GM19023 (cell line): ENCODE results near the gene ECPAS.
"Not testable (repeated sequence)": the region's sequence is repeated elsewhere in the genome, so short reads cannot be mapped to it uniquely, and the experiment has no call there.

Source experiments
- ATAC-seq: cut with Tn5 transposase; IDR thresholded peaks from one replicate; pipeline ENCODE4 v1.9.1; 2021; ENCODE audit warnings: mild to moderate bottlenecking, moderate library complexity; ENCODE audit not compliant: unreplicated experiment

ECPAS gene

DNA sequence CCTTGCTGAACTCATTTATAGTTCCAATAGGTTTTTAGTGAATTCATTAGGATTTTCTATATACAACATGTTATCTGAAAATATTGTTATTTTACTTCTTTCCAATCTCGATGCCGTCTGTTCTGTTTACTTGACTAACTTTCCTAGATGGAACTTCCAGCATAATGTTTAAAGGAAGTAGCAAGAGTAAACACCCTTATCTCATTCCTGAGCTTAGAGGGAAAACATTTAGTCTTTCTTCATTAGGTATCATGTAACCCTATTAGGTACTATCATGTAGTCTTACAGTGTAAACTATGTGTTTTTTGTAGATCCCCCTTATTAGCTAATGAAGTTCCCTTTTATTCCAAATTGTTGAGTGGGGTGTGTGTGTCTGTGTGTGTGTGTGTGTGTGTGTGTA, 131.6 kb downstream of the ECPAS start:
- ATAC-seq: no peak

DNA sequence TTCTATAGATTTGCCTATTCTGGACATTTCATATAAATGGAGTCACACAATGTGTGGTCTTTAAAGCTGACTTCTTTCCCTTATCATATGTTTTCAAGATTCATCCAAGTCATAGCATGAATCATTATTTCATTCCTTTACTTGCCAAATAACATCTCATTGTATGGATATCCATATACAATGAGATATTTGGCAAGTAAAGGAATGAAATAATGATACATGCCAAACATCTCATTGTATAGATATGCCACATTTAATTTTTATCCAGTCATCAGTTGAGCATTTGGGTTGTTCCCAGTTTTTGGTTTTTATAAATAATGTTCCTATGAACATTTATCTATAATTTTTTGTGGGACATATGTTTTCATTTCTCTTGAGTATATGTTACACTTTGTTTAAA, 133.6 kb downstream of the ECPAS start:
- no peak for ATAC-seq

DNA sequence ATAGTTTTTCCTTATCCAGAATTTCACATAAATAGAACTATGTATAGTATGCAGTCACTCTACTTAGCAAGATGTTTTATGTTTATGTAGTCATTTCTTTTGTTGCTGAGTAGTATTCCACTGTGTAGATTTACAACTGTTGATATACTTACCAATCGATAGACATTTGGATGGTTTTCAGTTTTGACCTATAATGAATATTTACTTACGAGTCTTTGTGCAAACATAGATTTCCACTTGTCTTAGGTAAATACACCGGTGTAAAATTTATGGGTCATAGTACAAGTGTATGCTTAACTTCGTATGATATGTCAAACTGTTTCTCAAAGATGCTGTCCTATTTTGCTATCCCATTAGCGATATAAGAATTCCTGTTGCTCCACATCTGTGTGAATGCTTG, 134.4 kb downstream of the ECPAS start:
- no peak for ATAC-seq

DNA sequence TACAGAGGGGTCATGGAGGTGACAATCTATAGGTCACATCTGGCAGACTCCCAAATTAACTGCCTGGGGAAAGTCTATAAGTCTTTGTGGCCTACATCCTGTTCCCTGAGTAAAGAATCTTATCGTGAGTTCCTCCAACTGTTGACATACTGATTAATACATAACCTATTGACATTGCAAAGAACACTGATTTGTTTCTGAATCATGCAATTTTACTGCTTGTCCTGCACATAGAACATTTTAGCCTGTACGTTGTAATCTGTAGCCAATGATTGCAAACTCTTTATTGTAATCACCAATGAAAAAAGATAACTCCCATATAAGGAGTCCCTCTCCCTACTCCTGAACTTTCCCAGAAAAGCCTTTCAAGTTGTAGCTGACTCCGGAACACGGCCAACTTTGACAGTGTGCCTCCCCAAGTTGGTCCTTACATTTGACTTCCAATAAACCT, 135.3 kb downstream of the ECPAS start:
- no peak for ATAC-seq

DNA sequence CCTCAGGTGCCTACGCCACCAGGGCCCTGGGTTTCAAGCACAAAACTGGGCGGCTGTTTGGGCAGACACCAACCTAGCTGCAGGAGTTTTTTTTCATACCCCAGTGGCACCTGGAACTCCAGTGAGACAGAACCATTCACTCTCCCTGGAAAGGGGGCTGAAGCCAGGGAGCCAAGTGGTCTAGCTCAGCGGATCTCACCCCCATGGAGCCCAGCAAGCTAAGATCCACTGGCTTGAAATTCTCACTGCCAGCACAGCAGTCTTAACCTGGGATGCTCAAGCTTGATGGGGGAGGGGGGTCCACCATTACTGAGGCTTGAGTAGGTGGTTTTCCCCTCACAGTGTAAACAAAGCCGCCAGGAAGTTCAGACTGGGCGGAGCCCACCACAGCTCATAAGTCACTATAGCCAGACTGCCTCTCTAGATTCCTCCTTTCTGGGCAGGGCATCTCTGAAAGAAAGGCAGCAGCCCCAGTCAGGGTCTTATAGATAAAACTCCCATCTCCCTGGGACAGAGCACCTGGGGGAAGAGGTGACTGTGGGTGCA, 149.8 kb downstream of the ECPAS start:
- not testable (repeated sequence) for ATAC-seq

DNA sequence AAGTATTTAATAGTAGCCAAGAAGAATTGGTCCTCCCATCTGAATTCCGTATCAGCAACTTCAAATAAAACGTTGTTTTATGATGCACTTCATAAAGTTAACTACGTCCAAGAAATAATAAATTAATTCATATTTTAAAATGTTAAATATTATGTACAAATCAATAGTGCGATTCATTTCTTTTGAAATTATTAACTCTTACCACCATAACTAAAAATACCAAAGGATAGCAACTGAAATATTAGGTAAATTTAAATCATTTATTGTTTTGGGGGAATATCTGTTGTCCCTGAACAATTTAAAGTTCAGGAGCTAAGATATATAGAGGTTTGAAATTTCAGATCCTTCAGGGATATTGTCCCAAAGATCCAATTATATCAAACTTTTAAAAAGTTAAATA, 154.1 kb downstream of the ECPAS start, which contains the start of gene OR2K2:
TSS of gene OR2K2 (minus strand) at position 101 of the 400 bp plus-strand sequence. CDS start 1,791 bp downstream, outside the sequence.
- no peak for ATAC-seq

DNA sequence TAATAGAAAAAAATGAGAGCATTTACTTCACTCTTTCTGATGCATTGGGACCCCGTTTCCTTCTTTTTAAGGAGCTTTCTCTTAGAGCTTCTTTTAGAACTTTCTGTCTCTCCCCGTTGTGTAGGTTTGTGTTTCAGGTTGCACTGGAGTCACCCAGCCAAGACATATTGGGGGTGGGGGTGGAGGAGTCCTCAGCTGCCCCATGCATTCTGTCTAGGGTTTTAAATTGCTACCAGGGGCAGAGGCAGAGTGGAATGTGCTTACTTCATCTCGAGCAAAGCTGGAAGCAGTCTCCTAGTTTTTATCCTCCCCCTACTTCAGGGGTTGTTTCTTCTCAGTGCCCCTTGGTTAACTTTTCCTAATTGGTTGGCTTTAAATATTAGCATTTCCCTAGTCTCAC, 163.6 kb downstream of the ECPAS start:
- ATAC-seq: no peak

DNA sequence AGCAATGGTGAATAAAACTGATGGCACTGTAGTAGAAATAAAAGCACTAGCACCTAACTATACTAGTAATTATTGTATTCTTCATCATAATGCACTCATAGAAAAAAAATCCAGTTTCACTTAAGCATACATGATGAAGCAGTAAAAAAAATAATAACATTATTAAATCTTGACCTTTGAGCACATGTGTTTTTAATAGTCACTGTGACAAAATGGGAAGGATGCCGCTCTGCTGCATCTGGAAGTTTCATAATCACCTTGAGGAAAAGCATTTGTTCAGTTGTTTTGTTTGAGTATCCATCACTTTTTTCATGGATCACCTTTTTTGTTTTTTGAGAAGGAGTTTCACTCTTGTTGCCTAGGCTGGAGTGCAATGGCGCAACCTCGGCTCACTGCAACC, 167.4 kb downstream of the ECPAS start:
- no peak for ATAC-seq
